ENCODE data around the gene NPR3.

- TF ChIP-seq POLR2AphosphoS5 (IDR thresholded peaks at IDR 0.05; ENCODE audit: low read depth, low read length) = no peak
- no peak for TF ChIP-seq POLR2A (IDR thresholded peaks at IDR 0.05; ENCODE audit: low read depth, low read length)
- no peak for TF ChIP-seq PAX5 (IDR thresholded peaks at IDR 0.05; ENCODE audit: insufficient read depth, low read length, severe bottlenecking)
- TF ChIP-seq POU2F2 (IDR thresholded peaks at IDR 0.05; ENCODE audit: low read depth, low read length) = no peak
- TF ChIP-seq TAF1 (IDR thresholded peaks at IDR 0.05; ENCODE audit: low read depth, low read length) = no peak
These were observed 43.2 kb downstream of the NPR3 start for GRCh38 chr5:32754284-32754683.

Measured in GM12891 (cell line).